ENCODE results near the gene LRIT1. TPM values are rescaled to one million over a fixed set of nuclear protein-coding genes. Genes with fewer than 3 reads are reported as not detected.
A peak's percentile ranks its signal among the peaks of the same experiment; 100 is the strongest.

LRIT1 gene
- total RNA-seq, 4 donors from 2014 or later = 0.19 to 0.34 TPM; not detected in 2

DNA sequence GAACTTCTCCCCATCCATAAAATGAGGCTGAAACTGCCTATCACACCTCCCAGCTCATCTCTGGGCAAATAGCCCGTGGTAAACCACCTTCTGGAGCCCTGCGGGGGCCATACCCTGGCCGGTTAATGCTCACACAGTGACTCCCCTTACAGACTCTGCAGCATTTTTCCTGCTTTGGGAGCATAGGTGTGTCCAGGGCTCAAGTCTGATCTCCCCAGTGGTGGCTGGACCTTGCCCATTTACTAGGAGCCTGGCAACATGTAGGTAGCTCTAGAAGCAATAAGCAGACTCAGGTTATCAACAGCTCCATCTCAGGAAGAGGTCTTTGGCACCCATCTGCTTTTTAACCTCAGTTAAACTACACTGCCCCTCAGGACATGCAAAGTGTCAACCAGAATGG is 52.5 kb downstream of the LRIT1 start:
- DNase-seq = no peak
- intact Hi-C loops (cut with DNase I) = no loop called here
- 87 to 88% methylated on average over 3 of the region's 3 CpGs for WGBS, 2 donors

DNA sequence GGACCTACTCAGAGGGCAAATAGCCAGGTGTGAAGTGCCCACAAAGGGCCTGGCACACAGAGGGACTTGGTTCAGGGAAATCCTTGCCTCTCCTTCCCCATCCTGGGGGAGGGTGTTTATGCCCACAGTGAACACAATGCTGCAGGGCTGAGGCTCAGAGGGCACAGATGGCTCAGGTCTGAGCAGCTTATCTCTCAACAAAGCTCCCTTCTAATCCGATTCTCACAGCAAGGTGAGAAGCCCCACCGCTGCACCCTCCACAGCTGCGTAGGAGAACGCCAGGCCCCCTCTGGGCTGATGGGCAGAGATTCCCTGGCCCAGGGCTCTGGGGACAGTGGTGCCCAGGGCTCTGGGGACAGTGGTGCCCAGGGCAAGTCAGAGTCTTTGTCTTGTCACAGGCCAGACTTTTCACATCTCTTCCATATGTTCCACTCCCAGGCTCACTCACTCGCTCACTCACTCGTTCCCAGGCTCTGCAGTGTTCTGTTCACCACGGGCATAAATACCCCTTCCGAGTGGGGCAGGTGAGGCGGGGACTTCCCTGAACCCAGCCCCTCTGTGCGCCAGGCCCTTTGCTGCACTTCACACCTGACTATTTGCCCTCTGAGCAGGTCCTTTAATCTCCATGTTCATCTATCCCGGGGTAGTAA is 55.7 kb downstream of the LRIT1 start:
- WGBS, 2 donors = 69 to 70% methylated on average over 7 of the region's 11 CpGs
- no peaks in the 10 kb centered on the region for H3K9me3 ChIP-seq
- no peak for TF ChIP-seq POLR2A (IDR thresholded peaks at IDR 0.05)
- TF ChIP-seq, protein P1, sequence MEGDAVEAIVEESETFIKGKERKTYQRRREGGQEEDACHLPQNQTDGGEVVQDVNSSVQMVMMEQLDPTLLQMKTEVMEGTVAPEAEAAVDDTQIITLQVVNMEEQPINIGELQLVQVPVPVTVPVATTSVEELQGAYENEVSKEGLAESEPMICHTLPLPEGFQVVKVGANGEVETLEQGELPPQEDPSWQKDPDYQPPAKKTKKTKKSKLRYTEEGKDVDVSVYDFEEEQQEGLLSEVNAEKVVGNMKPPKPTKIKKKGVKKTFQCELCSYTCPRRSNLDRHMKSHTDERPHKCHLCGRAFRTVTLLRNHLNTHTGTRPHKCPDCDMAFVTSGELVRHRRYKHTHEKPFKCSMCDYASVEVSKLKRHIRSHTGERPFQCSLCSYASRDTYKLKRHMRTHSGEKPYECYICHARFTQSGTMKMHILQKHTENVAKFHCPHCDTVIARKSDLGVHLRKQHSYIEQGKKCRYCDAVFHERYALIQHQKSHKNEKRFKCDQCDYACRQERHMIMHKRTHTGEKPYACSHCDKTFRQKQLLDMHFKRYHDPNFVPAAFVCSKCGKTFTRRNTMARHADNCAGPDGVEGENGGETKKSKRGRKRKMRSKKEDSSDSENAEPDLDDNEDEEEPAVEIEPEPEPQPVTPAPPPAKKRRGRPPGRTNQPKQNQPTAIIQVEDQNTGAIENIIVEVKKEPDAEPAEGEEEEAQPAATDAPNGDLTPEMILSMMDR (IDR thresholded peaks at IDR 0.05) = no peak
- peaks cover 0 to 18% (median 0%) of the 10 kb centered on the region in 4 donors for H3K27me3 ChIP-seq
- DNase-seq = no peak
- H3K4me3 ChIP-seq = no peak overlapping the region
- no peak overlapping the region for H3K27ac ChIP-seq
- intact Hi-C loops (cut with DNase I) = no loop called here
- H3K4me1 ChIP-seq = peaks cover 0 to 26% (median 4%) of the 10 kb centered on the region in 3 donors
- H3K36me3 ChIP-seq = no peaks in the 10 kb centered on the region

More for the DNA sequence above, 52.5 kb downstream of the LRIT1 start:
- Histone ChIP-seq H3K36me3 (no peaks in the 10 kb centered on the region), H3K4me1 (peaks cover 0 to 34% (median 6%) of the 10 kb centered on the region in 3 donors), H3K27ac (no peak overlapping the region), H3K27me3 (peaks cover 0 to 30% (median 0%) of the 10 kb centered on the region in 4 donors), H3K9me3 (no peaks in the 10 kb centered on the region), H3K4me3 (no peak overlapping the region)
- TF ChIP-seq POLR2A (IDR thresholded peaks at IDR 0.05) = no peak
- TF ChIP-seq, protein P1 (IDR thresholded peaks at IDR 0.05) = no peak

DNA sequence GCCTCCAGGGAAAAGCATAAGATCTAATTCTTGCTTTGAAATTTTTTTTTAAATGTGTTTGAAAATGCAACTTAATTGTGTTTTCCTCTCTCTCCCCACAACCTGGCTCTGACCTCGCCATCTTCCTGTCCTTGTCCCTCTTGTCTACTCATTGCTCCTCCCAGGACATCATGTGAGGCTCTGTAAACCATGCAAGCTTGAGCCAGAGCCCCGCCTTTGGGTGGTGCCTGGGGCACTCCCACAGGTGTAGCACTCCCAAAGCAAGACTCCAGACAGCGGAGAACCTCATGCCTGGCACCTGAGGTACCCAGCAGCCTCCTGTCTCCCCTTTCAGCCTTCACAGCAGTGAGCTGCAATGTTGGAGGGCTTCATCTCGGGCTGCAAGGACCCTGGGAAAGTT is 56.8 kb downstream of the LRIT1 start:
- Histone ChIP-seq H3K36me3 (no peaks in the 10 kb centered on the region), H3K27ac (peak overlapping the region in 1 of 4 donors; percentile 10), H3K9me3 (no peaks in the 10 kb centered on the region), H3K27me3 (peaks cover 0 to 18% (median 0%) of the 10 kb centered on the region in 4 donors), H3K4me1 (peaks cover 0 to 32% (median 4%) of the 10 kb centered on the region in 3 donors), H3K4me3 (no peak overlapping the region)
- no peak for DNase-seq
- TF ChIP-seq, protein P1 (IDR thresholded peaks at IDR 0.05) = no peak
- peak in 1 of 4 donors; percentile 7 for TF ChIP-seq POLR2A (IDR thresholded peaks at IDR 0.05)
- intact Hi-C loops (cut with DNase I) = no loop called here
- WGBS, 2 donors = 52 to 69% methylated on average over 4 of the region's 4 CpGs

DNA sequence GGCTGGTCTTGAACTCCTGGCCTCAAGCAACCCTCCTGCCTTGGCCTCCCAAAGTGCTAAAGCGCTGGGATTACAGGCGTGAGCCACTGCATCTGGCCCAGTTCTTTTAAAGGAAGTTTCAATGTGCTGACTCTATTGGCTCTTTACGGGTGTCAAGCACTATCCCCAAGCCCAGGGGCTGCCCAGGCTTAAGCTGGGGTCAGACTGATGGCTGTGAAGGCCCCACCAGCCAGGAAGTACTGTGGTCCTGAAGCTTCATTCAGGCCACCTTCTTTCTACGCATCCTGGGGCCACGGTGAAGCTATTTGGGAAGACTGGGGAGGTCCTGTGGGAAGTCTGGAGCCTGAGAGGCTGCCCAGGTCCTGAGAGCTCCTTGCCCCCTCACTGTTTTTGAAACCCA is 59.7 kb downstream of the LRIT1 start:
- DNase-seq = no peak
- no peaks in the 10 kb centered on the region for H3K9me3 ChIP-seq
- 82 to 100% methylated on average over 2 to 3 of the region's 5 CpGs for WGBS, 2 donors
- no peak overlapping the region for H3K4me3 ChIP-seq
- H3K4me1 ChIP-seq = peaks cover 10 to 61% (median 17%) of the 10 kb centered on the region in 3 donors
- TF ChIP-seq, protein P1 (IDR thresholded peaks at IDR 0.05) = no peak
- no peak for TF ChIP-seq POLR2A (IDR thresholded peaks at IDR 0.05)
- H3K36me3 ChIP-seq = peaks cover 0 to 12% (median 0%) of the 10 kb centered on the region in 3 donors
- intact Hi-C loops (cut with DNase I) = no loop called here
- peaks cover 0 to 13% (median 0%) of the 10 kb centered on the region in 4 donors for H3K27me3 ChIP-seq
- H3K27ac ChIP-seq = peak overlapping the region in 1 of 4 donors; percentile 79

Other genes with a start within 250 kb of the LRIT1 start
- gene GHITM, start 102.0 kb downstream of the LRIT1 start, total RNA-seq = 100 to 1,000 TPM; 137 to 289 (median 182) TPM
- gene GPR15LG, start 67.7 kb downstream of the LRIT1 start, total RNA-seq = 100 to 1,000 TPM; 132 to 352 (median 320) TPM
- 10 to 100 TPM in 3 of 4 donors, 1 to 10 TPM in 1; 6.7 to 15.0 (median 12.2) TPM for gene CDHR1, start 47.0 kb downstream of the LRIT1 start, total RNA-seq
- not detected for gene LRIT2, start 16.0 kb downstream of the LRIT1 start, total RNA-seq
- under 1 TPM in 2 of 4 donors, not detected in 2; 0.09 to 0.57 TPM for gene RGR, start 3.5 kb upstream of the LRIT1 start, total RNA-seq
- 10 to 100 TPM; 26.4 to 48.3 (median 31.7) TPM for gene CCSER2, start 87.0 kb upstream of the LRIT1 start, total RNA-seq